Measurements from ENCODE around the gene ARHGAP20. TPM values are rescaled to one million over a fixed set of nuclear protein-coding genes. Genes with fewer than 3 reads are reported as not detected.

The ARHGAP20 gene, protein sequence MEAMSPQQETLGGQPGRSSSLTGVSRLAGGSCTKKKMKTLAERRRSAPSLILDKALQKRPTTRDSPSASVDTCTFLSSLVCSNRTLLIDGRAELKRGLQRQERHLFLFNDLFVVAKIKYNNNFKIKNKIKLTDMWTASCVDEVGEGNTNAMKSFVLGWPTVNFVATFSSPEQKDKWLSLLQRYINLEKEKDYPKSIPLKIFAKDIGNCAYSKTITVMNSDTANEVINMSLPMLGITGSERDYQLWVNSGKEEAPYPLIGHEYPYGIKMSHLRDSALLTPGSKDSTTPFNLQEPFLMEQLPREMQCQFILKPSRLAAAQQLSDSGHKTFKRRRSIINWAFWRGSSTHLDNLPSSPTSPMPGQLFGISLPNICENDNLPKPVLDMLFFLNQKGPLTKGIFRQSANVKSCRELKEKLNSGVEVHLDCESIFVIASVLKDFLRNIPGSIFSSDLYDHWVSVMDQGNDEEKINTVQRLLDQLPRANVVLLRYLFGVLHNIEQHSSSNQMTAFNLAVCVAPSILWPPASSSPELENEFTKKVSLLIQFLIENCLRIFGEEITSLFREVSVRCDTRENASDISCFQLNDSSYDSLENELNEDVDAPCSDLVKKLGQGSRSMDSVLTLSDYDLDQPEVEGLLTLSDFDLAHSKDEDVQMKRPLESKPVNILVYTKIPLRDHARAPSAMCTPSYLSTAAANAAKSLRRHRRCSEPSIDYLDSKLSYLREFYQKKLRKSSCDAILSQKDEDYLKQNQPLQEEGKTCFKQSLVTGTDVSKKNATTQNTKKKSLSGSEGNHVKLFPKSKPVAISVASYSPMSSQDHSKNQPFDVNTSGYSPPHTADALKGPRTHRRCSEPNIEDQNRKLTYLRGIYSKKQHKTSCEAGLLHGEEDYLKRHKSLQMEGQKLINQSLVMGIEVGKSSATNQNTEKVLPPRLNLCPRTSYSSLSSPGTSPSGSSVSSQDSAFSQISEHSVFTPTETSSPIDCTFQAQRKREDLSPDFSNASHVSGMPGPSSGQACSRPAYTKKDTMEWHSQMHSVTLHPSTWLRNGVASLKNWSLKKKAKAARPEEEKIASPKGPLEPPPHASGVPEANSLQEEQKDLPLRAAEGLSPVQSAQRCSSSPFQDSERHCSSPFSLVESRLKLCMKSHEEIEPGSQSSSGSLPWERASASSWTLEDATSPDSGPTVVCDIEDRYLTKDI
- total RNA-seq, result under 1 TPM; 0.02 to 0.18 TPM

DNA sequence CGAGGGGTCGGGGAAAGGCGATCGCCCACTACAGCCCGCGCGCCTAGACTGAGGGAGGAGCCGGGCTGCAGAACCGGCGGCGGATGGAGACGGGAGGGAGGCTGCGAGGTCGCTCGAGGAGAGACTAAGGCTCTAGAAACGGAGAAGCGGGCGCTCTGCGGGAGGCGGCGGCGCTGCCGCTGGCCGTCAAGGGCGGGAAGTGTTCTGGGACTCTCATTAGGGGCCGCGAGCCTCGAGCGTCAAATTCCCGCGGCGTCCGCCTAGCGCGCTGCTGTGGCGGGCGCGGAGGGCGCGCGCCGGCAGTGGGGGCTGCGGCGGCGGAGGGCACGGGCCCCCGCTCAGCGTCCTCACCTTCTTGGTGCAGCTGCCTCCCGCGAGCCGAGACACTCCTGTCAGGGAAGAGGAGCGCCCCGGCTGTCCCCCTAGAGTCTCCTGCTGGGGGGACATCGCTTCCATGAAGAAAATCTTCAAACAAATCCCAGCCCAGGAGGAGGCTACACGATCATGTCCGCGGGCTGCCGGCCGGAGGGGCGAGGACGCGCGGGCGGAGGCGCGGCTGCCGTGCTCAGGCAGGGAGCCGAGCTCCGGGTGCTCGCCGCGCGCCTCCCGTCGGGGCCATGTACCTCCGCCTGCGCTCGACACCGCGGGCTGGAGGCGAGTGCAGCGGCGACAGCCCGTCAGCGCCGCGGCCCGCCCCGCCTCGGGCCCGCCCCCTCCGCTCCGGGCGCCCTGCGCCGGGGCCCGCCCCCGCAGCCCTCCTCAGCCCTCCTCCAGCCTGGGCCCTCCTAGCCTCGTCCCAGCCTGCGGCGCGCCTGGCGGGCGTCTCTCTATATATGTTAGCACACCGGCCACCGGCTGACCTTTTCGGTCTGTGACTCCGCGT is at the start of gene ARHGAP20:
ARHGAP20 (minus strand) TSS at position 662 of the 883 bp plus-strand sequence; CDS start at position 456, 206 bp downstream.
- CTCF ChIA-PET, result no interaction called here
- no peaks in the 10 kb centered on the region for H3K9me3 Mint-ChIP-seq (ENCODE audit: low read depth)
- ATAC-seq (peak; percentile 97), DNase-seq (peak; percentile 61)
- peaks cover 64% of the 10 kb centered on the region for H3K27me3 Mint-ChIP-seq
- H3K4me3 Mint-ChIP-seq, result peak within 1 kb of the TSS; percentile 60
- H3K27ac Mint-ChIP-seq, result no peak within 1 kb of the TSS
- H3K4me1 Mint-ChIP-seq, result peaks cover 20% of the 10 kb centered on the region
- H3K36me3 Mint-ChIP-seq, result no peaks in the 10 kb centered on the region

DNA sequence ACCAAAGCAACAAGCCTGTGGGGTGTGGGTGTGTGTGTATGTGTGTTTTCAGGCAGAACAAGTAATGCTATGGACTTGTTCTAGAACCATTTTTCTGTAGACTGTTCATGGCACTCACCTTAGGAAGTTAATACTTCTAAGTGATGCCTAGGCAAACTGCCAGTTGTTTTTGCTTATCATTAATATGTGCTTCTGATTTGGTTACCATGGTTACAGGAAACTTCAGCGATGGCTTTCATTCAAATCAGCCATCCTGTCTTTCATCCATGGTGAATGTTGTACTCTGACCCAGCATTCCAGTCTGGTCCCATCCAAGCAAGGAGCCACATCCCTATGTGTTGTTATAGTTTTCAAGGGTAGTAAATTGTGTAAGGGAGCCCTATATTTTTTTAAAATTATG is 49.8 kb upstream of the ARHGAP20 start:
- H3K36me3 Mint-ChIP-seq, result no peaks in the 10 kb centered on the region
- no peaks in the 10 kb centered on the region for H3K4me1 Mint-ChIP-seq
- H3K9me3 Mint-ChIP-seq (ENCODE audit: low read depth), result no peaks in the 10 kb centered on the region
- no peak overlapping the region for H3K27ac Mint-ChIP-seq
- peaks cover 5% of the 10 kb centered on the region for H3K27me3 Mint-ChIP-seq
- no peak overlapping the region for H3K4me3 Mint-ChIP-seq
- ATAC-seq (no peak), DNase-seq (no peak)
- CTCF ChIA-PET, result no interaction called here

GRCh38 chr11:110761131-110761530 is 48.9 kb upstream of the ARHGAP20 start:
- no peak for ATAC-seq
- H3K36me3 Mint-ChIP-seq, result no peaks in the 10 kb centered on the region
- no peaks in the 10 kb centered on the region for H3K9me3 Mint-ChIP-seq (ENCODE audit: low read depth)
- CTCF ChIA-PET, result no interaction called here
- H3K4me1 Mint-ChIP-seq, result no peaks in the 10 kb centered on the region
- no peak overlapping the region for H3K4me3 Mint-ChIP-seq
- peaks cover 5% of the 10 kb centered on the region for H3K27me3 Mint-ChIP-seq
- no peak for DNase-seq
- H3K27ac Mint-ChIP-seq, result no peak overlapping the region

DNA sequence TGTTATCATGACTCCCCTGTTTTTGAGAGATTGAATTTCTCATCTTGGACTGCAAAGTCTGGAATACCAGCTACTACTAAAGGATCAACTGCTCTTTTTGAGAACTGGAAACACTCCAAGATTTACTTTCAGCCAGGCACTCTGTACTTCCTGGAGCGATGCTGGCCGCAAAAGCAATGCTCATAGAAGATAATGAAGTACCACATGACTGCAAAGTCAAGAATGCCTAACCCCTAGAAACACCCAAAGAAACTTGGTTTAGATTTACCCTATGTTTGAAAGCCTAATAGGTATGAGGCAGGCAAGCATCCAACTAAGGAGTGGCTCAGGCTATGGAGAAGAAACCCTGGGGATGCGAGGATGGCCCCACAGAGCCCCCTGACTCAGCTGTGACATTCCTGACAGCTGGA is 47.7 kb upstream of the ARHGAP20 start:
- Mint-ChIP-seq H3K9me3 (ENCODE audit: low read depth) (no peaks in the 10 kb centered on the region), H3K36me3 (no peaks in the 10 kb centered on the region)

DNA sequence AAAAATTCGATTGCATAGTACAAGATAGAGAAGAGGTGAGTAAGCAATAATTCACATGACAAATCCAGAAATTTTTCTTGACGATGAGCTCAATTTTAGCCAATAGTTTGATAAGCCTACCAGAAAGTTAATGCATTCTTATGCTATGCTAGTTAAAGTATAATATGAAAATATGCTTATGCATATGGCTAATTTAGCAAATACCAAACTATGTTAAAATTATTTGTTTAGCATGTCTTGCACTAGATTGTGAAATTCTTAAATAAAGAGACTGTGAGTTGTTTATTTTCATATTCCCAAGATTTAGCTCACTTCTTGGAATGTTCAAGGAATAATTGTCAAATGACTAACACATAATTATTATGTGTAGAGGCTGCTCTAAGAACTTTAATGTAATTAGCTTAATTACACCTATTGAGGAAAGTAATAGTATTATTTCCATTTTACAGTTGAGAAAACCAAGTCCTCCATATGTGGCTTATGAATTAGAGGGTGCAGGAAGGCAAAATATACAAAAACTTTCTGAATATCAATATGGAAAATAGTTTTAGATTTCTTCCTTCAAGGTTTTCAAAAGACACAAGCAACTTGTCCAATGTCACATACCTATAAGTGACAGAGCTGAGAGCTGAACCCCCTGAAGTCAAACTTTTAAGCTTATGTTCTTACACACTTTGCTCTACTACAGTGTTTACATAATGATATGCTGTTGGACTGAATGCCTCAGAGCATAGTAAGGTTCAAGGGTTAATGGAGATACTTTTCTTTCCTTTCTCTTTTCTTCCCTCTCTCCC is 45.9 kb upstream of the ARHGAP20 start:
- DNase-seq (no peak), ATAC-seq (no peak)
- CTCF ChIA-PET, result no interaction called here
- Mint-ChIP-seq H3K27me3 (peaks cover 3% of the 10 kb centered on the region), H3K27ac (no peak overlapping the region), H3K36me3 (no peaks in the 10 kb centered on the region), H3K9me3 (ENCODE audit: low read depth) (no peaks in the 10 kb centered on the region), H3K4me1 (no peaks in the 10 kb centered on the region), H3K4me3 (no peak overlapping the region)

More for the DNA sequence above, 47.7 kb upstream of the ARHGAP20 start:
- ATAC-seq, result no peak
- H3K27ac Mint-ChIP-seq, result no peak overlapping the region
- DNase-seq, result no peak
- H3K4me1 Mint-ChIP-seq, result no peaks in the 10 kb centered on the region
- no peak overlapping the region for H3K4me3 Mint-ChIP-seq
- H3K27me3 Mint-ChIP-seq, result peaks cover 3% of the 10 kb centered on the region
- CTCF ChIA-PET, result no interaction called here

- Mint-ChIP-seq H3K27me3 (peaks cover 3% of the 10 kb centered on the region), H3K9me3 (ENCODE audit: low read depth) (no peaks in the 10 kb centered on the region), H3K27ac (no peak overlapping the region), H3K36me3 (no peaks in the 10 kb centered on the region), H3K4me1 (no peaks in the 10 kb centered on the region), H3K4me3 (no peak overlapping the region)
- ATAC-seq, result no peak
- no peak for DNase-seq
- CTCF ChIA-PET, result no interaction called here
Measured at GRCh38 chr11:110757066-110757465, 44.8 kb upstream of the ARHGAP20 start.

DNA sequence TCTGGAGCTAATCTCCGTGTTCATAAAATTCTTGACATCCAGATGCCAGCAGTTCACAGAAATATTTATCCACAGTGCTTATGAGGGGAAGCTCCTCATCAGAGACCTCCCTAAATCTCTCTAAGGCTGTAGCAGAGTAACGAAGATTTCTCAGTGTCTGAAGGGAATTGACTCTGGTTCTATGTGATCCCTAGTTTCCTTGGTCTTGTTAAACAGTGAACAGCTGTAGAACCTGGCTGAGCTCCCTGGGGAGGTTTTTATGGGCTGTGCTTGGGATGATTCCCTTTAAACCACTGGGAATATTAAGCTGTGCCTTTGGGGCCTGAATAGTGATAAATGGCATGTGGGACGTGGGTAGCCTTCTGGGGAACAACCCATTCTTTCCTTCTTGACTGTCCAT is 43.7 kb upstream of the ARHGAP20 start:
- H3K4me3 Mint-ChIP-seq, result no peak overlapping the region
- H3K27me3 Mint-ChIP-seq, result peaks cover 3% of the 10 kb centered on the region
- no peak for DNase-seq

DNA sequence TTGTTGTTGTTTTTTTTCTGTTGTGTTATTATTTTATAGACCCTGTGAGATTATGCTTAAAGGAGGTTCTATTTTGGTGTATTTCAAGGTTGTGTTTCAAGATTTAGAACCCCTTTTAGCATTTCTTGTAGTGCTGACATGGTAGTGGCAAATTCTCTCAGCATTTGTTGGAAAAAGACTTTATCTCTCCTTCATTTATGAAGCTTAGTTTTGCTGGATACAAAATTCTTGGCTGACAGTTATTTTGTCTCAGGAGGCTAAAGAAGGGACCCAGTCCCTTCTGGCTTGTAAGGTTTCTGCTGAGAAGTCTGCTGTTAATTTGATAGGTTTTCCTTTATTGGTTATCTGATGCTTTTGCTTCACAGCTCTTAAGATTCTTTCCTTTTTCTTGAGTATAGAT is 40.7 kb upstream of the ARHGAP20 start:
- Mint-ChIP-seq H3K27me3 (no peaks in the 10 kb centered on the region), H3K27ac (no peak overlapping the region)
- CTCF ChIA-PET, result no interaction called here

More for the DNA sequence above, 43.7 kb upstream of the ARHGAP20 start:
- CTCF ChIA-PET, result no interaction called here
- H3K36me3 Mint-ChIP-seq, result no peaks in the 10 kb centered on the region
- H3K4me1 Mint-ChIP-seq, result no peaks in the 10 kb centered on the region
- H3K9me3 Mint-ChIP-seq (ENCODE audit: low read depth), result no peaks in the 10 kb centered on the region
- H3K27ac Mint-ChIP-seq, result no peak overlapping the region
- no peak for ATAC-seq

GRCh38 chr11:110750100-110750499 is 37.9 kb upstream of the ARHGAP20 start:
- Mint-ChIP-seq H3K4me3 (no peak overlapping the region), H3K36me3 (no peaks in the 10 kb centered on the region), H3K9me3 (ENCODE audit: low read depth) (no peaks in the 10 kb centered on the region), H3K27ac (no peak overlapping the region), H3K27me3 (no peaks in the 10 kb centered on the region), H3K4me1 (no peaks in the 10 kb centered on the region)
- no peak for DNase-seq
- CTCF ChIA-PET, result no interaction called here
- no peak for ATAC-seq

More for the DNA sequence above, 40.7 kb upstream of the ARHGAP20 start:
- DNase-seq (no peak), ATAC-seq (no peak)
- Mint-ChIP-seq H3K36me3 (no peaks in the 10 kb centered on the region), H3K9me3 (ENCODE audit: low read depth) (no peaks in the 10 kb centered on the region), H3K4me3 (no peak overlapping the region), H3K4me1 (no peaks in the 10 kb centered on the region)

DNA sequence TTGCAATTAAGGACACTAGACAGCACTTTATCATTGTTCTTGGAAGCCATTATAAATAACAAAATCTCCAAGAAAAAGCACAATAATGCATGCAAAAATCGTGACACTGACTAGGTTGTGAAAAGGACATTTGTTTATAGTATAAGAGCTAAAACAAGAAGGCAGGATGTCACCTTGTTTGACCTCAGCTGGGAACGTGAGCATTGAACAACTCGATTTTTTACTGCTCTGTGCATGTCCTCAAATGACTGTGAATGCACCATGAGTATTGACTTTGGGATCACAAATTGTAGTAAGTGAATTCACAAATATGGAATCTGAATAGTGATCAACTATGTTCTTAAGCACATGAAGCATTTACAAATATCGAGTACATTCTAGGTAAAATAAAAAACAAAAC is 35.3 kb upstream of the ARHGAP20 start:
- H3K36me3 Mint-ChIP-seq, result no peaks in the 10 kb centered on the region
- ATAC-seq, result no peak
- DNase-seq, result no peak
- H3K9me3 Mint-ChIP-seq (ENCODE audit: low read depth), result no peaks in the 10 kb centered on the region
- no peaks in the 10 kb centered on the region for H3K4me1 Mint-ChIP-seq
- no peak overlapping the region for H3K27ac Mint-ChIP-seq
- no peak overlapping the region for H3K4me3 Mint-ChIP-seq
- CTCF ChIA-PET, result no interaction called here
- no peaks in the 10 kb centered on the region for H3K27me3 Mint-ChIP-seq

- H3K27me3 Mint-ChIP-seq, result peaks cover 13% of the 10 kb centered on the region
- H3K36me3 Mint-ChIP-seq, result no peaks in the 10 kb centered on the region
- CTCF ChIA-PET, result no interaction called here
- H3K4me3 Mint-ChIP-seq, result no peak overlapping the region
- H3K4me1 Mint-ChIP-seq, result no peaks in the 10 kb centered on the region
- no peak overlapping the region for H3K27ac Mint-ChIP-seq
- H3K9me3 Mint-ChIP-seq (ENCODE audit: low read depth), result no peaks in the 10 kb centered on the region
- DNase-seq, result no peak
- ATAC-seq, result no peak
Measured at GRCh38 chr11:110738641-110739040, 26.4 kb upstream of the ARHGAP20 start.

- CTCF ChIA-PET, result no interaction called here
- H3K4me1 Mint-ChIP-seq, result no peaks in the 10 kb centered on the region
- no peak for ATAC-seq
- no peak overlapping the region for H3K27ac Mint-ChIP-seq
- H3K27me3 Mint-ChIP-seq, result peaks cover 18% of the 10 kb centered on the region
- DNase-seq, result no peak
- H3K4me3 Mint-ChIP-seq, result no peak overlapping the region
- no peaks in the 10 kb centered on the region for H3K36me3 Mint-ChIP-seq
- H3K9me3 Mint-ChIP-seq (ENCODE audit: low read depth), result no peaks in the 10 kb centered on the region
Measured at GRCh38 chr11:110737593-110737992, 25.4 kb upstream of the ARHGAP20 start.
